ENCODE data around the gene TEX48.

TEX48 gene

DNA sequence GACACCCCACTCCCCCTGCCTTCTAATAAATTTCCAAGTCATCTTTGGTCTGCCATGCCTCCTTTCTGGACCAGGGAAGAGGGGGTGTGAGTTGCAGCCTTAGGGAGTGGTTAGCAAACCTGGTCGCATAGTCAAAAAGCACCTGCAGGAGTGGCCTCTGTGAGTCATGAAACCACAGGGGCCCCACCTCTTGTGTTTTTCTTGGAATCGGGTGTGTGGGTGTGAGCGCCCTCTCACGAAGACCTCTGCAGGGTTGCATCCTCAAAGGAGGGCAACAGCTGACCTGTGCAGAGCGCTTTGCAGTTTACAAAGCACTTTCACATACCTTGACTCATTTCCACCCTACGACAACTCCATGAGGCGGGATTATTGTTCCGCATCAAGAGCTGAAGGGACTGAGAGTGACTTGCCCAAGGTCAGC is 36.8 kb upstream of the TEX48 start:
- no peaks in the 10 kb centered on the region for H3K36me3 ChIP-seq (ENCODE audit: control insufficient read depth, insufficient read depth, low read length)
- peaks cover 2% of the 10 kb centered on the region for H3K27me3 ChIP-seq (ENCODE audit: control insufficient read depth, insufficient read depth, low read length)
- H3K4me1 ChIP-seq (ENCODE audit: control insufficient read depth, insufficient read depth, low read length) = no peaks in the 10 kb centered on the region
- no peak overlapping the region for H3K9ac ChIP-seq (ENCODE audit: low read depth, low read length)
- H3K9me3 ChIP-seq (ENCODE audit: control insufficient read depth, insufficient read depth, low read length) = no peaks in the 10 kb centered on the region
- H3K4me3 ChIP-seq (ENCODE audit: low read depth, low read length) = no peak overlapping the region

DNA sequence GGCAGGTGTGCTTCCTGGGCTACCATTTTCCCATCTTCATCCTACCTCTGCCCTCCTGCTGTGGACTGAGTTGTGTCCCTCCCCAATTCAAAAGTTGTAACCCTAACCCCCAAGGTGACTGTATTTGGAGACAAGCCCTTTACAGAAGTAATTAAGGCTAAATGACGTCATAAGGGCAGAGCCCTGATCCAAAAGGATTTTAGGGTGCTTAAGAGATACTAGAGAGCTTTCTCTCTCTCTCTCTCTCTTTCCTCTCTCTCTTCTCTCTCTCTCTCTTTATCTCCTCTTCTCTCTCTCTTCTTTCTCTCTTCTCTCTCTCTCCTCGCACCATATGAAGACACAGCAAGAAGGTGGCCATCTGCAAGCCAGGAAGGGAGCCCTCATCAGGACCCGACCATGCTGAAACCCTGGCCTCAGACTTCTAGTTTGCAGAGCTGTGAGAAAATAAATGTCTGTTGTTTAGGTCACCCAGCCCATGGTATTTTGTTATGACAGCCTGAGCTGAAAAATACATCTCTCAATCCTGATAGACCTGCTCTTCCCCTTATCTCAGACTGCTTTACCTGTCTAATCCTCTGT is 36.0 kb upstream of the TEX48 start:
- no peak overlapping the region for H3K9ac ChIP-seq (ENCODE audit: low read depth, low read length)
- H3K27me3 ChIP-seq (ENCODE audit: control insufficient read depth, insufficient read depth, low read length) = peaks cover 2% of the 10 kb centered on the region
- no peaks in the 10 kb centered on the region for H3K4me1 ChIP-seq (ENCODE audit: control insufficient read depth, insufficient read depth, low read length)

DNA sequence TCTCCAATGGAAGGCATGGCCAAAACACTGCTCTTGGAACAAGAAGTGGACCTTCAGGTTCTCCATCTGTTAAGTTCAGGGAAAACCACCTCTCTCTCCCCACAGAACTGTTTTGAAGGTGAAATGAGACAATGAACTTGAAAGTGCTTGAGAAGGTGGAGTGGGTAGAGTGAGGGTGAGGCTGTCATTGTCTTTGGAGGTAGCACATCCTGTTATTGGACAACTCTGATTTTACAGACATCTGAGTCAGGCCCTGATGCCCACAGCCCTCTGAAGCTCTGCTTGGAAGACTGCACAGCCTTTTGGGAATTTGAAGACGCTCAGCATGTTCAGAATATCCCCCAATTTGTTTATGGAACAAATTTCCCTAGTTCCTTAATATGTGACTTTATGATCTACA is 27.6 kb upstream of the TEX48 start:
- H3K27me3 ChIP-seq (ENCODE audit: control insufficient read depth, insufficient read depth, low read length) = no peaks in the 10 kb centered on the region
- H3K9me3 ChIP-seq (ENCODE audit: control insufficient read depth, insufficient read depth, low read length) = no peaks in the 10 kb centered on the region
- H3K4me1 ChIP-seq (ENCODE audit: control insufficient read depth, insufficient read depth, low read length) = no peaks in the 10 kb centered on the region
- no peak overlapping the region for H3K9ac ChIP-seq (ENCODE audit: low read depth, low read length)
- H3K36me3 ChIP-seq (ENCODE audit: control insufficient read depth, insufficient read depth, low read length) = no peaks in the 10 kb centered on the region
- H3K4me3 ChIP-seq (ENCODE audit: low read depth, low read length) = no peak overlapping the region

More for the DNA sequence above, 36.0 kb upstream of the TEX48 start:
- Histone ChIP-seq H3K4me3 (ENCODE audit: low read depth, low read length) (no peak overlapping the region), H3K9me3 (ENCODE audit: control insufficient read depth, insufficient read depth, low read length) (no peaks in the 10 kb centered on the region), H3K36me3 (ENCODE audit: control insufficient read depth, insufficient read depth, low read length) (no peaks in the 10 kb centered on the region)

DNA sequence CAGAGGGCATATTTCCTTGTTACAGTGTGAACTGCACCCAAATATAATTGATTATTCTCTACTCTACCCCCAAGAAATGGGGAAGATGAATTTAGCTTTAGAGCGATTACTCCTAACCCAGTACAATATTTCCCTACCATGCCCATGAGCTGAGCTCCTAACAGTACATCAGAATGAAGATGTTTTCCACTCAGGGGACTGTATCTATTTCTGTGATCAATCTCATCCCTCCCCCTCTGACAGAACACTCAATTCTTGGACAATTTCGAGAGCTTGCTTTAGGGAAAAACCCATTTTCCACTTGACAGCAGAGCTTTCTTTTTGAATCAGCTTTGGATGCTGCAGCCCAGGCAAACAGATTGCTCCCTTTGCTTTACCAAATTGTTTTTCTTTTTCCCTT is 24.7 kb upstream of the TEX48 start:
- Histone ChIP-seq H3K27me3 (ENCODE audit: control insufficient read depth, insufficient read depth, low read length) (no peaks in the 10 kb centered on the region), H3K4me1 (ENCODE audit: control insufficient read depth, insufficient read depth, low read length) (no peaks in the 10 kb centered on the region), H3K36me3 (ENCODE audit: control insufficient read depth, insufficient read depth, low read length) (no peaks in the 10 kb centered on the region), H3K4me3 (ENCODE audit: low read depth, low read length) (no peak overlapping the region), H3K9ac (ENCODE audit: low read depth, low read length) (no peak overlapping the region), H3K9me3 (ENCODE audit: control insufficient read depth, insufficient read depth, low read length) (no peaks in the 10 kb centered on the region)

DNA sequence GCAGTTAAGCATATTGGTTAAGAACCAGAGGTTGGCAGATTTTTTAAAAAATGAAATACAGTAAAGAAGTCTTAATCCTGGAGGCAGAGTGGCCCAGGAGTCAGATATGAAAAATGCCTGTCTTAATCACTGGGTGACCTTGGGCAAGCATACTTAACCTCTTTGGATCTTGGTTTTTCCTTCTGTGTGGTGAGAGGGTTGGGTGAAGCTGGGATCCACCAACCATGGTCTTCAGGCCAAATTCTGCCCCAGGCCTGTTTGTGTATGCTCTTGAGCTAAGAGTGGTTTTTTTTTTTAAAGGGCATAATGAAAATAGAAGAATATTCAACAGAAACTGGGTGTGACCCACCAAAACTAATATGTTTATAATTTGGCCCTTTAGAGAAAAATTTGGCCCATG is 20.0 kb upstream of the TEX48 start:
- no peak overlapping the region for H3K9ac ChIP-seq (ENCODE audit: low read depth, low read length)
- H3K36me3 ChIP-seq (ENCODE audit: control insufficient read depth, insufficient read depth, low read length) = no peaks in the 10 kb centered on the region
- no peaks in the 10 kb centered on the region for H3K9me3 ChIP-seq (ENCODE audit: control insufficient read depth, insufficient read depth, low read length)
- H3K27me3 ChIP-seq (ENCODE audit: control insufficient read depth, insufficient read depth, low read length) = peaks cover 2% of the 10 kb centered on the region
- H3K4me1 ChIP-seq (ENCODE audit: control insufficient read depth, insufficient read depth, low read length) = no peaks in the 10 kb centered on the region
- H3K4me3 ChIP-seq (ENCODE audit: low read depth, low read length) = no peak overlapping the region

DNA sequence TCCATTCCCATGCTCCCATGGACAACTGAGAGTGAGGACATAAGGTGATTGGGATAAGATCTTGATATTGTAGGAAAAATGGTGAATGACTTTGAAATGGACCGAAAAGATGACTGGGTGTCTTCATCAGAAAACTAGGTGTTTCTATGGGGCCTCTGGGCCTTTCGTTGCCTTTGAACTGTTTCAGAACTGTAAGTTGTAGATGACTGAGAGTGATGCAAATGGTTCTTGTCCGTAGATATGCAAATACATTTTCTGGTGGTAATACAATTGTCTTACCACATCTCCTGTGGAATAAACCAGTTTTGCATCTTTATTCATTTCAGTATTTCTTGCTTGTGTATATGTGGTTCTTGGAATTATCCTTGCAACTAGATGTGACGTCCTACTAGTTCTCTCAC is 16.0 kb upstream of the TEX48 start:
- no peaks in the 10 kb centered on the region for H3K4me1 ChIP-seq (ENCODE audit: control insufficient read depth, insufficient read depth, low read length)
- H3K27me3 ChIP-seq (ENCODE audit: control insufficient read depth, insufficient read depth, low read length) = peaks cover 2% of the 10 kb centered on the region

DNA sequence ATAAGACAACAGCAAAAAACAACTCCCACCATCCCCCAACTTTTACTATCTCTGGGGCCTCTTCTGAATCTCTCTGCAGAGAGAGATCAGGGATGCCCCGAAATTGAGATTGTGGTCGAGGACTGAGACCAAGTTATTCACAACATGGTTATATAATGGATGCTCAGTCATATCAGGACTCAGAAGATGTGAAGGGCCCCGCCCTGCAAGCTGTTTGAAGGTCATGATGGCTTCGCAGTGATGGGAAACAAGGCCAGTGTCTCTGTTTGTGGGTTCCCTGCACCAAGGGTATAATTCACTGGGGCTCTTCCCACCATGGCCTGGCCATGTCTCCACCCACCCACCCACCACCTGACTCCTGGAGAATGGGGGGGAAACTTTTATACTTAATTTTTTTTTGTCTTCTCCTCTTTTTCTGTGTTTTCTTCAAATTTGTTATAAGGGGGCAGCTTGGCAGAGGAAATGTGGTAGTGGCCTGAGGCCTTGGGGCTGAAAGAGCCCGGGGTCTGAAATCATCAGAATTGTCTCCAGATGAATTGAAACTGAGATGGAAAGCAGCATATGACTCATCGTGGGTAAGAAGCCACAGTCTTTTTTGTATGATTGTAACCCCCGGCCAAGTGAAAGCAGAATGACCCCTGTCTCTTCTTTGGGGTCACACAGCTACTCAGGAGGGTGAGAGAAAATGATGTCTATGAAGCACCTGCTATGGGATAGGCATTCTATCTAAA is 15.0 kb upstream of the TEX48 start:
- Histone ChIP-seq H3K9me3 (ENCODE audit: control insufficient read depth, insufficient read depth, low read length) (no peaks in the 10 kb centered on the region), H3K4me3 (ENCODE audit: low read depth, low read length) (no peak overlapping the region), H3K4me1 (ENCODE audit: control insufficient read depth, insufficient read depth, low read length) (no peaks in the 10 kb centered on the region), H3K36me3 (ENCODE audit: control insufficient read depth, insufficient read depth, low read length) (no peaks in the 10 kb centered on the region), H3K27me3 (ENCODE audit: control insufficient read depth, insufficient read depth, low read length) (peaks cover 2% of the 10 kb centered on the region), H3K9ac (ENCODE audit: low read depth, low read length) (no peak overlapping the region)

More for the DNA sequence above, 16.0 kb upstream of the TEX48 start:
- Histone ChIP-seq H3K36me3 (ENCODE audit: control insufficient read depth, insufficient read depth, low read length) (no peaks in the 10 kb centered on the region), H3K4me3 (ENCODE audit: low read depth, low read length) (no peak overlapping the region), H3K9me3 (ENCODE audit: control insufficient read depth, insufficient read depth, low read length) (no peaks in the 10 kb centered on the region), H3K9ac (ENCODE audit: low read depth, low read length) (no peak overlapping the region)

DNA sequence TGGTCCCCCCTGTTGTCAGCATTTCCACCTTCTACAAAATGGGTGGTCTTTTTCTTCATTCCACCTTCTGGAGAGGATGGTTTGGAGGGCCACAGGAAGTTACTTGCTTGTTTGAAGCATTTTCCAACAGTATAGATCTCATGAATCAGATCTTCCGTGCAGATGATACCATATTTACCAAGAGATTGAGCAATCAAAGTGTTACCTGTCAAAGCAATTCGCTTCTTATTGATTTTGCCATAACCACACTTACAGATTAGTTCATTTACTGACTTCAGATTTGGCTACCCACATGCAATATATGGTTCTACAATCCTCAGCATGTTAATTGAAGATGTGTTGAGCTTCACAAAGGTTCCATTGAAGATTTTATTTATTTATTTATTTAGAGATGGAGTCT is 14.0 kb upstream of the TEX48 start:
- no peaks in the 10 kb centered on the region for H3K27me3 ChIP-seq (ENCODE audit: control insufficient read depth, insufficient read depth, low read length)
- no peaks in the 10 kb centered on the region for H3K4me1 ChIP-seq (ENCODE audit: control insufficient read depth, insufficient read depth, low read length)
- H3K36me3 ChIP-seq (ENCODE audit: control insufficient read depth, insufficient read depth, low read length) = no peaks in the 10 kb centered on the region
- H3K9ac ChIP-seq (ENCODE audit: low read depth, low read length) = no peak overlapping the region
- H3K4me3 ChIP-seq (ENCODE audit: low read depth, low read length) = no peak overlapping the region
- H3K9me3 ChIP-seq (ENCODE audit: control insufficient read depth, insufficient read depth, low read length) = no peaks in the 10 kb centered on the region

DNA sequence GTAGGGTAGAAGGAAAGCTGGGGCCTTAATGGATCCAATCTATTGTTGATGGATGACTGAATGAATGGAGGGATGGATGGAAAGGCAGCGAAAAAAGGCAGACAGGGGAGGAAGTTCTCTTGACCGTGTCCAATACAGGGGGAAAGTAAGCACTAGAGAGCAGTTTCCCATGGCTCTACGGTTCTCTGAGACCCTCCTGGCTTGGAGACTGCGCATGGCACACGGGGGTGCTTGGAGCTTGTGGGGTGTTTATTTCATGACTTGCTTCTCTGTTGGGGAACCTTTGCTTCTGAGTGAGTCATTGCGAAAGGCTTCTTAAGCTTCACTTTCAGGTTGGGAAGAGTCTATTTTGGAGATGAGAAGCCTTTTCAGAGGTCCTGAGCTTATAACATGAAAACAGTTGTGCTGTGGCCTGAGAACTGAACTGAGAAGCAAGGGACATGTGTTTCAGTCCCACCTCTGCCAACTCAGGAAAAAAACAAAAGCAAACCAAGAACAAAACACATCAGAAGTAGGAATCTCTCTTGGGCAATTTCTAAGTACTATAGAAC is 12.8 kb upstream of the TEX48 start:
- Histone ChIP-seq H3K36me3 (ENCODE audit: control insufficient read depth, insufficient read depth, low read length) (no peaks in the 10 kb centered on the region), H3K27me3 (ENCODE audit: control insufficient read depth, insufficient read depth, low read length) (no peaks in the 10 kb centered on the region), H3K9ac (ENCODE audit: low read depth, low read length) (no peak overlapping the region), H3K4me3 (ENCODE audit: low read depth, low read length) (no peak overlapping the region), H3K4me1 (ENCODE audit: control insufficient read depth, insufficient read depth, low read length) (peaks cover under 1% of the 10 kb centered on the region), H3K9me3 (ENCODE audit: control insufficient read depth, insufficient read depth, low read length) (no peaks in the 10 kb centered on the region)

DNA sequence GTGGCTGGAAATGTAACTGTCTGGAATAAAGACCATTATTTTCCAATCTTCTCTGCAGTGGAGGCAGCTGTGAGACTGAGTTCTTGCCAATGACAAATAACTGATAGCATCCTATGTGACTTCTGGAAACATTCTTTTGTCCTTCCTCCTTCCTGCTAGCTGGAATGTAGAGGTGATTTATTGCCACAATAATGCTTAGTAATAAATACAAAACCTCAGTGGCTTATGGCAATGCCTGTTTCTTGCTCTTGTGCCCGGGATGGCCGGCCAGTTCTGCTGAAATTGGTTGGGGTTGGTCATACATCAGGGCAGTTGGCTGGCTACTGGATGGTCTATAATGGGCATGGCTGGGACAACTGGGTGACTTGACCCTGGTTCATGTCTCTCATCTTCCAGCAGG is 12.2 kb upstream of the TEX48 start:
- Histone ChIP-seq H3K9ac (ENCODE audit: low read depth, low read length) (no peak overlapping the region), H3K9me3 (ENCODE audit: control insufficient read depth, insufficient read depth, low read length) (no peaks in the 10 kb centered on the region), H3K4me3 (ENCODE audit: low read depth, low read length) (no peak overlapping the region), H3K4me1 (ENCODE audit: control insufficient read depth, insufficient read depth, low read length) (peaks cover 2% of the 10 kb centered on the region), H3K36me3 (ENCODE audit: control insufficient read depth, insufficient read depth, low read length) (no peaks in the 10 kb centered on the region), H3K27me3 (ENCODE audit: control insufficient read depth, insufficient read depth, low read length) (no peaks in the 10 kb centered on the region)

DNA sequence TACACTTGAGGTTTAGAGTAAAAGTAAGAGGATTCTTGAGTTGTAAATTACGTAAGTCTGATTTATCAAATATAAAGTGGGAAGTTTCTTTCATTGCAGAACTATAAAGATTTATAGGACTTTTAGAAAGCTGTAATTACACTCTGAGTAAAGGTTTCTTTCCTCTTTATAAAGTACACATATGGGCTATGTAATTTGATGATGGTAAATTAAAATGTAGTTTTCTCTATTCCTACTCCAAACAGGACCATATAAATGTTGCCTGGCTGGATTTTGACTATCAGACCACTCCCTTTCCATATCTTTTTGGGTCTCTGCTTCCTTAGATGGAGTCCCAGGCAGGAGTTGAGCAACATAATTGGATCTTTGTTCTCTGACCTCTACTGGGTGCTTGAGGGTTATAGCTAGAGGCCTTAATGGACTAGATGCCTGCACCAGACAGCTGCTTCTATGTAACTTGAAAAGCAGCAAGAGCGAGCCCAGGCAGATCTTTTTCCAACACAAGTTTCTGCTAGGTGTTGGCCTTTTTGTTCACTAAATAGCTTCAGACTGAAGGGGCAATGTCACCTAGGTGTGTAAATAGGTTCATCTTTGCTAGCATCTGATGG is 11.4 kb upstream of the TEX48 start:
- no peaks in the 10 kb centered on the region for H3K27me3 ChIP-seq (ENCODE audit: control insufficient read depth, insufficient read depth, low read length)
- no peaks in the 10 kb centered on the region for H3K36me3 ChIP-seq (ENCODE audit: control insufficient read depth, insufficient read depth, low read length)
- no peak overlapping the region for H3K4me3 ChIP-seq (ENCODE audit: low read depth, low read length)
- no peak overlapping the region for H3K9ac ChIP-seq (ENCODE audit: low read depth, low read length)
- no peaks in the 10 kb centered on the region for H3K9me3 ChIP-seq (ENCODE audit: control insufficient read depth, insufficient read depth, low read length)
- H3K4me1 ChIP-seq (ENCODE audit: control insufficient read depth, insufficient read depth, low read length) = peaks cover 2% of the 10 kb centered on the region

DNA sequence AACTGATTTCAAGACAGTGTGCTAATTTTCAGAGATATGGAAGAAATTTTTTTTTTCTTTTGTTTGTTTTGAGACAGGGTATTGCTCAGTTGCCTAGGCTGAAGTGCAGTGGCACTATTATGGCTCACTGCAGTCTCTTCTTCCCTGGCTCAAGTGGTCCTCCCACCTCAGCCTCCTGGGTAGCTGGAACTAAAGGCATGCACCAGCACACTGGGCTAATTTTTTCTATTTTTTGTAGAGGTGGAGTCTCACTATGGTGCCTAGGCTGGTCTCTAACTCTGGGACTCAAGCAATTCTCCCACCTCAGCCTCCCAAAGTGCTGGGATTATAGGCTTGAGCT is 9.9 kb upstream of the TEX48 start:
- Histone ChIP-seq H3K27me3 (ENCODE audit: control insufficient read depth, insufficient read depth, low read length) (no peaks in the 10 kb centered on the region), H3K36me3 (ENCODE audit: control insufficient read depth, insufficient read depth, low read length) (no peaks in the 10 kb centered on the region), H3K4me3 (ENCODE audit: low read depth, low read length) (no peak overlapping the region), H3K9me3 (ENCODE audit: control insufficient read depth, insufficient read depth, low read length) (no peaks in the 10 kb centered on the region), H3K4me1 (ENCODE audit: control insufficient read depth, insufficient read depth, low read length) (peaks cover 2% of the 10 kb centered on the region), H3K9ac (ENCODE audit: low read depth, low read length) (no peak overlapping the region)

All from iPS-15b (cell line).